Subcutaneous adipose tissue (tissue), 4 donors: Measurements from ENCODE around the gene SRL. TPM values are rescaled to one million over a fixed set of nuclear protein-coding genes. Genes with fewer than 3 reads are reported as not detected.

Experiments used
- CTCF ChIP-seq: fragments of 450-650 bp; IDR thresholded peaks from one replicate; pipeline ENCODE4 v1.5.1; 2016; ENCODE audit warnings: low read depth, mild to moderate bottlenecking, control low read depth, antibody characterized with exemption, moderate library complexity
- total RNA-seq, 4 donors: library from RNA; depleted of rRNA; stranded (reverse); fragments of >200 nt; gene quantifications; one replicate each; pipeline ENCODE4 v1.1.0, GENCODE V29; 2016

Gene SRL
- total RNA-seq, result 1 to 10 TPM in 1 of 4 donors, under 1 TPM in 3; 0.16 to 2.3 (median 0.50) TPM

GRCh38 chr16:4241928-4242283 is at the start of gene SRL:
Gene SRL, minus strand, starts transcription at chr16:4242080. Its CDS starts 13 bp downstream, at chr16:4242067.
- no peak for TF ChIP-seq CTCF

- TF ChIP-seq CTCF, result no peak
These were observed 48.5 kb upstream of the SRL start for GRCh38 chr16:4290236-4290830.

- TF ChIP-seq CTCF, result no peak
These were observed 46.5 kb upstream of the SRL start for GRCh38 chr16:4288148-4288921.

- TF ChIP-seq CTCF, result no peak
These were observed 43.3 kb upstream of the SRL start for GRCh38 chr16:4285167-4285566.

- TF ChIP-seq CTCF, result no peak
These were observed 42.1 kb upstream of the SRL start for GRCh38 chr16:4283939-4284338.

GRCh38 chr16:4283441-4283840 is 41.6 kb upstream of the SRL start:
- TF ChIP-seq CTCF, result no peak

GRCh38 chr16:4280625-4281024 is 38.7 kb upstream of the SRL start:
- TF ChIP-seq CTCF, result no peak
